K562 (cell line): ENCODE results near the gene NYAP1. TPM values are rescaled to one million over a fixed set of nuclear protein-coding genes. Genes with fewer than 3 reads are reported as not detected.

Source experiments
- ATAC-seq: fragments of 200-7000 bp; cut with Tn5 transposase; 3 replicates; pipeline ENCODE4 v1.9.1; 2020; ENCODE audit warnings: moderate library complexity
- BruUV-seq: library from RNA; stranded (reverse); fragments of 400-500 nt; replicated peaks from 2 replicates; lab custom pipeline; 2021; lab: Mats Ljungman, UMichigan
- CTCF ChIA-PET: fragments of 300-600 bp; formaldehyde crosslinking; extraction: SDS; loops from one replicate; lab custom pipeline; 2021; ENCODE audit warnings: low intra/inter-chr PET ratio; lab: Yijun Ruan, JAX
- POLR2A ChIA-PET: fragments of 300-600, 350-650 bp; sonication (Branson Sonifier 250); formaldehyde crosslinking; extraction: SDS; loops from one replicate; lab custom pipeline; 2021; ENCODE audit warnings: antibody characterized with exemption, inconsistent platforms; lab: Yijun Ruan, JAX
- DNase-seq, 4 experiments: peaks; one replicate each; pipeline versions ENCODE4 v3.0.0 to v3.0.0-alpha.2; 2011 to 2018; ENCODE audit warnings: low spot score in 3 of 4, mixed read lengths in 3 of 4; ENCODE audit errors: extremely low read depth in 1 of 4
- FAIRE-seq: peaks from 2 replicates; lab custom pipeline; 2011; peaks lifted over from hg19 to GRCh38; lab: Jason Lieb, UNC
- H2AFZ ChIP-seq: 2 replicates; pipeline ENCODE4 v1.6.0; 2011; ENCODE audit warnings: low read depth, low read length, control low read depth, inconsistent platforms
- H3K27ac ChIP-seq: fragments of 200-600 bp; 3 replicates; pipeline ENCODE4 v1.8.0; 2011; ENCODE audit warnings: low read depth, mild to moderate bottlenecking, control low read depth, inconsistent platforms, low read length, moderate library complexity, mixed read lengths; ENCODE audit errors: extremely low read depth
- H3K27me3 ChIP-seq, 2 experiments: fragments of 300-600 bp in 1 of 2; 2 replicates in 1 of 2; 3 replicates in 1 of 2; pipeline versions ENCODE4 v1.6.0 to v1.8.0; 2011; ENCODE audit warnings: inconsistent platforms in 2 of 2, low read length in 2 of 2, mild to moderate bottlenecking in 1 of 2, mixed read lengths in 1 of 2, moderate library complexity in 1 of 2; ENCODE audit not compliant: control insufficient read depth in 2 of 2, insufficient read depth in 2 of 2
- H3K36me3 ChIP-seq: fragments of 300-600 bp; 3 replicates; pipeline ENCODE4 v1.8.0; 2011; ENCODE audit warnings: mild to moderate bottlenecking, low read length, inconsistent platforms; ENCODE audit not compliant: control insufficient read depth, insufficient read depth
- H3K4me1 ChIP-seq, 2 experiments: fragments of 200-600 bp in 1 of 2; replicated peaks in 1 of 2; 2 replicates in 1 of 2; 3 replicates in 1 of 2; pipeline versions ENCODE4 v1.5.1 to v1.8.0; 2011; ENCODE audit warnings: inconsistent platforms in 2 of 2, low read length in 2 of 2, mild to moderate bottlenecking in 1 of 2, mixed read lengths in 1 of 2, moderate library complexity in 1 of 2; ENCODE audit not compliant: control insufficient read depth in 2 of 2, insufficient read depth in 2 of 2
- H3K4me2 ChIP-seq: 2 replicates; pipeline ENCODE4 v1.6.1; 2011; ENCODE audit warnings: low read length, control low read depth, inconsistent platforms, mixed read lengths; ENCODE audit not compliant: insufficient read depth
- H3K4me3 ChIP-seq: fragments of 200-600 bp; sonication (generic), shearing (Covaris generic); 2 replicates; pipeline ENCODE4 v1.5.1; 2016; ENCODE audit warnings: control low read depth, inconsistent platforms
- H3K79me2 ChIP-seq: fragments of 200-600 bp; 3 replicates; pipeline ENCODE4 v1.8.0; 2011; ENCODE audit warnings: low read length, inconsistent platforms; ENCODE audit not compliant: control insufficient read depth, insufficient read depth
- H3K9ac ChIP-seq, 2 experiments: 2 replicates each; pipeline versions ENCODE4 v1.6.0 to v1.6.1; 2011; ENCODE audit warnings: low read depth in 2 of 2, low read length in 2 of 2, control low read depth in 1 of 2, inconsistent platforms in 1 of 2, mild to moderate bottlenecking in 1 of 2, mixed read lengths in 1 of 2; ENCODE audit not compliant: insufficient read depth in 1 of 2
- H3K9me1 ChIP-seq: one replicate; pipeline ENCODE4 v1.6.0; 2011; ENCODE audit warnings: inconsistent platforms, mild to moderate bottlenecking, low read length, moderate library complexity; ENCODE audit not compliant: control insufficient read depth, insufficient read depth
- H3K9me3 ChIP-seq: replicated peaks from 2 replicates; pipeline ENCODE4 v1.5.1; 2011; ENCODE audit warnings: low read depth, low read length, inconsistent platforms; ENCODE audit not compliant: control insufficient read depth, insufficient read depth
- H4K20me1 ChIP-seq: replicated peaks from 2 replicates; pipeline ENCODE4 v1.6.1; 2011; ENCODE audit warnings: low read length, inconsistent platforms, mixed read lengths; ENCODE audit not compliant: control insufficient read depth, insufficient read depth
- RBM15 ChIP-seq: fragments of 200-400 bp; formaldehyde crosslinking; IDR thresholded peaks from 2 replicates; pipeline ENCODE4 v1.6.1; 2018; ENCODE audit warnings: mild to moderate bottlenecking, low read length, moderate library complexity; ENCODE audit not compliant: insufficient read depth
- SAFB2 ChIP-seq: fragments of 200-400 bp; formaldehyde crosslinking; IDR thresholded peaks from 2 replicates; pipeline ENCODE4 v1.6.1; 2018; ENCODE audit warnings: borderline replicate concordance, low read length, low read depth, moderate library complexity; ENCODE audit not compliant: severe bottlenecking
- WGBS: fragments of 100-300 bp; shearing (Covaris generic); methylation state at CpG from one replicate; pipeline ENCODE4 v1.1.6; 2016; ENCODE audit warnings: low coverage, mixed read lengths; ENCODE audit not compliant: insufficient coverage; ENCODE audit errors: missing lambda C conversion rate; 5-methylcytosine and 5-hydroxymethylcytosine counted together
- in situ Hi-C: fragments of 300-500 bp; cut with MboI; formaldehyde crosslinking; loops from 4 replicates; pipeline ENCODE4 v1.15.0; 2018; ENCODE audit warnings: inconsistent platforms, mixed read lengths
- intact Hi-C: fragments of 100-400 bp; cut with micrococcal nuclease; formaldehyde crosslinking; loops from 2 replicates; pipeline ENCODE4 v1.14.2; 2022
- polyA plus RNA-seq, 8 experiments: library from polyadenylated mRNA; depleted of rRNA in 4 of 8; stranded (reverse) in 5 of 8; unstranded in 3 of 8; fragments of >200 nt; fragmentation: Nextera tagmentation in 2 of 8; fragmentation: Illumina TruSeq in 1 of 8; extraction: Ambion mirVana in 2 of 8; extraction: Trizol in 1 of 8; gene quantifications; 2 replicates each; pipeline versions ENCODE4 v1.2.1 to v1.2.3, GENCODE V29; 2011 to 2014; ENCODE audit warnings: inconsistent platforms in 1 of 8, missing spikeins in 1 of 8
- total RNA-seq, 7 experiments: library from RNA; depleted of rRNA in 6 of 7; stranded (reverse); fragments of >200 nt in 6 of 7; fragmentation: Illumina TruSeq in 2 of 7; extraction: Trizol in 2 of 7; gene quantifications; 2 replicates each; pipeline versions ENCODE4 v1.2.1 to v1.2.3, GENCODE V29; 2011 to 2021; ENCODE audit warnings: low replicate concordance in 1 of 7
- TF ChIP-seq, protein P1 (sequence below), 2 experiments: fragments of 450-650 bp; formaldehyde crosslinking in 1 of 2; IDR thresholded peaks; 2 replicates each; pipeline versions ENCODE4 v1.4.0 to v1.6.1; 2014 to 2020; ENCODE audit warnings: mild to moderate bottlenecking in 2 of 2, borderline replicate concordance in 1 of 2, low read depth in 1 of 2

NYAP1 gene
- total and polyA plus RNA-seq, 9 of the 15 experiments (the other 6 are each of a cell fraction or from before 2014, with no cell fraction given) = 0.11 to 0.88 (median 0.22) TPM; not detected in 2

GRCh38 chr7:100476101-100476780, 7.5 kb upstream of the NYAP1 start:
- H3K36me3 ChIP-seq = peaks cover 52% of the 10 kb centered on the region
- intact Hi-C loops (no loop called here), in situ Hi-C loops (no loop called here)
- H4K20me1 ChIP-seq = peaks cover 19% of the 10 kb centered on the region
- FAIRE-seq (no peak), DNase-seq (peak in 2 of 4 experiments; percentile 20 to 25), ATAC-seq (no peak)
- peak overlapping the region; percentile 86 for H3K4me3 ChIP-seq
- CTCF ChIA-PET = no interaction called here
- no peaks in the 10 kb centered on the region for H3K9me3 ChIP-seq
- BruUV-seq = no TSS peak
- POLR2A ChIA-PET = interaction anchor here (1.0 to 1.8 kb wide), 4 partner anchors 14 to 109 kb away, joined by 3 to 4 read pairs (median 3); no protein-coding TSS in a partner anchor
- H3K9ac ChIP-seq = peak overlapping the region; percentile 76 to 94
- 17% methylated on average over 4 of the region's 6 CpGs for whole genome bisulfite sequencing
- H3K27me3 ChIP-seq = no peaks in the 10 kb centered on the region
- peaks cover 44 to 81% of the 10 kb centered on the region in 2 experiments for H3K4me1 ChIP-seq
- peak overlapping the region; percentile 55 for H3K27ac ChIP-seq
- H3K4me2 ChIP-seq = peak overlapping the region; percentile 86
- H3K9me1 ChIP-seq = peaks cover 6% of the 10 kb centered on the region
- no peak overlapping the region for H2AFZ ChIP-seq
- peaks cover 58% of the 10 kb centered on the region for H3K79me2 ChIP-seq
- TF ChIP-seq RBM15 (no peak), SAFB2 (no peak)
- TF ChIP-seq, protein P1, sequence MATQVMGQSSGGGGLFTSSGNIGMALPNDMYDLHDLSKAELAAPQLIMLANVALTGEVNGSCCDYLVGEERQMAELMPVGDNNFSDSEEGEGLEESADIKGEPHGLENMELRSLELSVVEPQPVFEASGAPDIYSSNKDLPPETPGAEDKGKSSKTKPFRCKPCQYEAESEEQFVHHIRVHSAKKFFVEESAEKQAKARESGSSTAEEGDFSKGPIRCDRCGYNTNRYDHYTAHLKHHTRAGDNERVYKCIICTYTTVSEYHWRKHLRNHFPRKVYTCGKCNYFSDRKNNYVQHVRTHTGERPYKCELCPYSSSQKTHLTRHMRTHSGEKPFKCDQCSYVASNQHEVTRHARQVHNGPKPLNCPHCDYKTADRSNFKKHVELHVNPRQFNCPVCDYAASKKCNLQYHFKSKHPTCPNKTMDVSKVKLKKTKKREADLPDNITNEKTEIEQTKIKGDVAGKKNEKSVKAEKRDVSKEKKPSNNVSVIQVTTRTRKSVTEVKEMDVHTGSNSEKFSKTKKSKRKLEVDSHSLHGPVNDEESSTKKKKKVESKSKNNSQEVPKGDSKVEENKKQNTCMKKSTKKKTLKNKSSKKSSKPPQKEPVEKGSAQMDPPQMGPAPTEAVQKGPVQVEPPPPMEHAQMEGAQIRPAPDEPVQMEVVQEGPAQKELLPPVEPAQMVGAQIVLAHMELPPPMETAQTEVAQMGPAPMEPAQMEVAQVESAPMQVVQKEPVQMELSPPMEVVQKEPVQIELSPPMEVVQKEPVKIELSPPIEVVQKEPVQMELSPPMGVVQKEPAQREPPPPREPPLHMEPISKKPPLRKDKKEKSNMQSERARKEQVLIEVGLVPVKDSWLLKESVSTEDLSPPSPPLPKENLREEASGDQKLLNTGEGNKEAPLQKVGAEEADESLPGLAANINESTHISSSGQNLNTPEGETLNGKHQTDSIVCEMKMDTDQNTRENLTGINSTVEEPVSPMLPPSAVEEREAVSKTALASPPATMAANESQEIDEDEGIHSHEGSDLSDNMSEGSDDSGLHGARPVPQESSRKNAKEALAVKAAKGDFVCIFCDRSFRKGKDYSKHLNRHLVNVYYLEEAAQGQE (IDR thresholded peaks at IDR 0.05; ENCODE audit: borderline replicate concordance) = peak; percentile 46
- TF ChIP-seq, protein P1 (CRISPR knock-in tag; IDR thresholded peaks at IDR 0.05; ENCODE audit: low read depth) = no peak
